Neural crest cell (in vitro differentiated cells): ENCODE data around the gene FOXP1. TPM values are rescaled to one million over a fixed set of nuclear protein-coding genes. Genes with fewer than 3 reads are reported as not detected.

Experiments used
- DNase-seq: peaks from one replicate; pipeline ENCODE4 v3.0.0; 2021; ENCODE audit warnings: low read depth, mixed read lengths, low spot score
- H3K27ac Mint-ChIP-seq: one replicate; pipeline ENCODE4 v1.8.0; 2021; ENCODE audit warnings: mild to moderate bottlenecking, mixed read lengths; ENCODE audit not compliant: unreplicated experiment
- H3K27me3 Mint-ChIP-seq: 2 replicates; pipeline ENCODE4 v1.8.0; 2021; ENCODE audit warnings: low read depth, mild to moderate bottlenecking, mixed read lengths
- H3K36me3 Mint-ChIP-seq: 2 replicates; pipeline ENCODE4 v1.8.0; 2021; ENCODE audit warnings: low read depth, mild to moderate bottlenecking, mixed read lengths
- H3K4me1 Mint-ChIP-seq: 2 replicates; pipeline ENCODE4 v1.8.0; 2021; ENCODE audit warnings: mixed read lengths
- H3K4me3 Mint-ChIP-seq: one replicate; pipeline ENCODE4 v1.8.0; 2021; ENCODE audit warnings: mild to moderate bottlenecking, mixed read lengths
- H3K9me3 Mint-ChIP-seq: 2 replicates; pipeline ENCODE4 v1.8.0; 2021; ENCODE audit warnings: mixed read lengths
- total RNA-seq: library from RNA; stranded (reverse); gene quantifications from 2 replicates; pipeline ENCODE4 v1.2.1, GENCODE V29; 2021
- TF ChIP-seq, protein P1 (sequence below): fragments of 200-600 bp; sonication (generic); conservative IDR thresholded peaks from 2 replicates; pipeline ENCODE4 v1.5.0; 2021; ENCODE audit warnings: antibody characterized with exemption, mild to moderate bottlenecking

Gene FOXP1
- total RNA-seq, 1 donor from 2014 or later = 22.8 TPM

DNA sequence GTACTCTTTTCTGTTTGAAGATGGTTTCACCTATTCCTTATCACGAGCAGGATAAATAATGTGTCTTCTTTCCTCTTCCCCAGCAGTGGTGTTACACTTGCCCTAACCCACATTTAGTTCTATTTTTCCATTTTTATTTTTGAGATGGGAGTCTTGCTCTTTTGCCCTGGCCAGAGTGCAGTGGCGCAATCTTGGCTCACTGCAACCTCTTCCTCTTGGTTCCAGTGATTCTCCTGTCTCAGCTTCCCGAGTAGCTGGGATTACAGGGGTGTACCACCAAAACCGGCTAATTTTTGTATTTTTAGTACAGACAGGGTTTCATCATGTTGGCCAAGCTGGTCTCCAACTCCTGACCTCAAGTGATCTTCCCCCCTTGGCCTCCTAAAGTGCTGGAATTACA lies 372.4 kb downstream of the FOXP1 start:
- TF ChIP-seq, protein P1, sequence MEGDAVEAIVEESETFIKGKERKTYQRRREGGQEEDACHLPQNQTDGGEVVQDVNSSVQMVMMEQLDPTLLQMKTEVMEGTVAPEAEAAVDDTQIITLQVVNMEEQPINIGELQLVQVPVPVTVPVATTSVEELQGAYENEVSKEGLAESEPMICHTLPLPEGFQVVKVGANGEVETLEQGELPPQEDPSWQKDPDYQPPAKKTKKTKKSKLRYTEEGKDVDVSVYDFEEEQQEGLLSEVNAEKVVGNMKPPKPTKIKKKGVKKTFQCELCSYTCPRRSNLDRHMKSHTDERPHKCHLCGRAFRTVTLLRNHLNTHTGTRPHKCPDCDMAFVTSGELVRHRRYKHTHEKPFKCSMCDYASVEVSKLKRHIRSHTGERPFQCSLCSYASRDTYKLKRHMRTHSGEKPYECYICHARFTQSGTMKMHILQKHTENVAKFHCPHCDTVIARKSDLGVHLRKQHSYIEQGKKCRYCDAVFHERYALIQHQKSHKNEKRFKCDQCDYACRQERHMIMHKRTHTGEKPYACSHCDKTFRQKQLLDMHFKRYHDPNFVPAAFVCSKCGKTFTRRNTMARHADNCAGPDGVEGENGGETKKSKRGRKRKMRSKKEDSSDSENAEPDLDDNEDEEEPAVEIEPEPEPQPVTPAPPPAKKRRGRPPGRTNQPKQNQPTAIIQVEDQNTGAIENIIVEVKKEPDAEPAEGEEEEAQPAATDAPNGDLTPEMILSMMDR = no peak
- no peaks in the 10 kb centered on the region for H3K9me3 Mint-ChIP-seq
- H3K27ac Mint-ChIP-seq = no peak overlapping the region
- DNase-seq = no peak
- no peak overlapping the region for H3K4me3 Mint-ChIP-seq
- peaks cover 36% of the 10 kb centered on the region for H3K4me1 Mint-ChIP-seq
- H3K36me3 Mint-ChIP-seq = no peaks in the 10 kb centered on the region
- no peaks in the 10 kb centered on the region for H3K27me3 Mint-ChIP-seq

DNA sequence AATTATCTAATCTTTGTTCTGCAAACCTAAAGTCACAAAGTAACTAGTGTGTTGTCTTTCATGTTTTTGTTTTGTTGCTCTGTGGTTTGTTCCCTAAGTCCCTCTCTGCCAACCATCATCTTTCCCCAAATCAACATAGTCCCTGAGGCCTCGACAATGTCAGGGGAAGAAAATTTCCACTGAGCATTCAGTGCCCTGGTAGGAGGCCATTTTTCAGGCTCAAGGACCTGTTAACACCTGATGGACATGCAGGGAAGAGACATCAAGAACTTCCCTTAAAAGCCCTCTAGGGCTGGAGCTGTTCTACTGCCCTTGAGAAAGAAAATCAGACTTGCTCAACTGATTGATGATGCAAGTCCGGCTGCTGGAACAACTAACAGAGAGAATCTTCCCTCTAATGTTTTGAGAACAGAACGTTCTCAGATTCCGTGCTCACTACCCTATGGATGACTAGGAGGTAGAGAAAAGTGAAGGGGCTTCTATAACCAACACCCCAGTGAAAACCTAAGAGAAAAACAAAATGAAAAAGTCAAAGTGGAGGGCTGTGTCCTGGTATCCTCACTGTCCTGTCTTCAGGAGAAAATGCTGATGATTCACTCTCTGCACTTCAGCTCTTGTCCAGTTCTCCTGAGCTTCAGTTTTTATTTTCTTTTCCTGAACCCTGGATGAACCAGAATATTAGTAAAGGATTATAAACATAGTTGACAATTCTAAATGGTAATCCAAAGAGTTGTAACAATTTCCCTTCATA lies 373.1 kb downstream of the FOXP1 start:
- Mint-ChIP-seq H3K9me3 (no peaks in the 10 kb centered on the region), H3K27ac (peak overlapping the region; percentile 0), H3K4me3 (no peak overlapping the region), H3K4me1 (peaks cover 36% of the 10 kb centered on the region), H3K27me3 (no peaks in the 10 kb centered on the region), H3K36me3 (no peaks in the 10 kb centered on the region)
- no peak for DNase-seq
- TF ChIP-seq, protein P1 = no peak

DNA sequence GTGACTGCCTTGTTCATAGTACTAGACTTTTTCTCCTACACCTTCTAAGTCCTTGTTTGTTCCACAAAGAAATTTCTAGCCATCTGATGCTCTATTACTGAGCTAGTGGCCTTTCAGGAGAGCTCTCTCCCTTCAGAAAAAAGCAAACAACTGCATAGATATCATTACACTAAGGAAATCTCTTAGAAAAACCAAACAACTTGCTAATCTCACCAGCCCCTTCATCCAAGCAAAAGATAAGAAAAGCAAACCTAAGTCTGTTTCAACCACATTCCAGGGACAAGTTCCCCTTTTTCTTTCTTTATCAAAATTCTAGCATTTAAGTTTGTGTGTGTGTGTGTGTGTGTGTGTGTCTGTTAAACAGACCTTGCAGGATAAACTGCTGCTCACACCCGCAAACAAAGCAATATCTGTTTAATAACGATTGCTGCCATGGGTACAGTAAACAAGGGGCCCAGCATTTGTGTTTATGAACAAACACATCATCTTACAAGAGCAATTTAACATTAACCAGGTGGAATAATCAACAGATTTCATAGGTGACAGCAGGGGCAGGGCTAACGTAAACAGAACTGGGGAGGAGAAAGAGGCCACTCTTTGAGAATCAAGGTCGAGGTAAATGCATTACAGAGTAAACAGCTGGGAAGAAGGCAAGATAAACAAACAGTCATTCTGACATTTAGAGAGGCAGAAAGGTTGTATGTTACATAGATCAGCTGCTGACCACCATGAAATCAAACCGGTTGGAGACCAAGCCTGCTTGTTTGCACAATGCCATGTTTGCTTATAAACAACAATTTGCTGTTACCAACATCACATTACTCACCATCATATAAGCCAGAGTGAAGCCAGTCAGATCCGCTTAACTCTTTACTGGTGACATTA lies 375.1 kb downstream of the FOXP1 start:
- no peaks in the 10 kb centered on the region for H3K9me3 Mint-ChIP-seq
- H3K4me3 Mint-ChIP-seq = no peak overlapping the region
- peak overlapping the region; percentile 16 for H3K27ac Mint-ChIP-seq
- H3K27me3 Mint-ChIP-seq = no peaks in the 10 kb centered on the region
- no peak for DNase-seq
- TF ChIP-seq, protein P1 = no peak
- no peaks in the 10 kb centered on the region for H3K36me3 Mint-ChIP-seq
- peaks cover 36% of the 10 kb centered on the region for H3K4me1 Mint-ChIP-seq

DNA sequence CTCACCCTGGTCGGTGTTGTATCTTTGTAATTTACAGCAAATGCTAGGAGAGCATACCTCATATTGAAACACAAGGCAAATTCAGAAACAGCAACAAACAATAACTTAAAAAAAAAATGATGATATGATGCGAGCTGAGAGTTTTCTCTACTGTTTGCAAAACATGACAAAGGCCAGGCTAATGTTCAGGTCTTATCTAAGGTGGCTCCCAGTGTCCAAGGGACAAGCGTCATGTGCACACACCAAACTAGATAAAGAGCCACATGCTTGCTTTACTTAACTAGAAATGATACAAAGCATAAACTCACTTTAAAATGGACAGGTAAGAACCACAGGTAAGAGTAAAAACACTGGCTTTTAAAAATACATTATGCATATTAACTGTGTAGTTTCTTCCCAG lies 375.9 kb downstream of the FOXP1 start:
- no peaks in the 10 kb centered on the region for H3K9me3 Mint-ChIP-seq
- H3K27me3 Mint-ChIP-seq = no peaks in the 10 kb centered on the region
- no peak overlapping the region for H3K4me3 Mint-ChIP-seq
- no peak for DNase-seq
- TF ChIP-seq, protein P1 = no peak
- no peak overlapping the region for H3K27ac Mint-ChIP-seq
- no peaks in the 10 kb centered on the region for H3K36me3 Mint-ChIP-seq
- peaks cover 36% of the 10 kb centered on the region for H3K4me1 Mint-ChIP-seq

DNA sequence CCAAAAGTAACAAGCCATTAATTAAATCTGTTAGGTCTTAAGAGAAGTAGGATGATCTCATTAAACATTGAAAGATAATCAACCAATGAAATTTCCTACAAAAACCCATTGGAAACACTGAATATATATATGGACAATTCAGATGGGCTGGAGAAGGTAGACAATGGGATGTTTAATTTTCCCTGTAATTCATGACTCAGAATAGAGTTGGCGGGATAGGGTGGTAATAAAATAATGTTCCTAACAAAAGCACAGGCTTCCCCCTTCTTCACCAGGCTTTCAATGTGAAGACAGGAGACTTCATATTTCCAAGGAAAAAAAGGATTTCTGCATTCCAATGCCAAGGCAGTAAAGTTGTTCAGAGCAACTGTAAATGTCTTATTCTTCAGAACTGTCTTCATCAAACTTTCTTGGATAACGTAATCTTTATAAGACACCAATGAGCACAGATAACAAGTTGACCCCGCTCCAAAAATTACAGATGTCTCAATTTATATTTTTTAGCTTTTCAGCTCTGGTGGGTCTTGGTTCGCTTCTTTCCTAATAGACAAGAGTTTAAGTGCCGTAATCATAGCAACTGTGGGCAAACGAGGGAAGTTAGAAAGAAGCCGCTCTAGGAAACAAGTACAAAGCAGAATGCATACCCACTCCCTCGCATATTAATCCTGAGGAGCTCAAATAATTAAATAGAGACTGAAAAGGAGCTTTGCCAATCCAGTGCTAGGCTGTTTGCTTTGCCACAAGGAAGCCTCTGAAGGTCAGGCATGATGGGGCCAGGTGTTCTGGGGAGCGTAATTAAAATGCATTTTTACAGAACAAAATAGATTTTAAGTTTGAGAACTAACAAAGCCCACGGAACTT lies 377.0 kb downstream of the FOXP1 start:
- TF ChIP-seq, protein P1 = no peak
- Mint-ChIP-seq H3K4me1 (peaks cover 36% of the 10 kb centered on the region), H3K36me3 (no peaks in the 10 kb centered on the region), H3K27me3 (no peaks in the 10 kb centered on the region), H3K4me3 (no peak overlapping the region), H3K9me3 (no peaks in the 10 kb centered on the region), H3K27ac (no peak overlapping the region)
- no peak for DNase-seq
